NCI-H82 treated with DMSO at 0.1 percent for 48 hours (cell line): ENCODE measurements around the gene HNRNPL.
"Not testable (repeated sequence)": the region's sequence is repeated elsewhere in the genome, so short reads cannot be mapped to it uniquely, and the experiment has no call there.

Source experiments
- DNase-seq: peaks from one replicate; lab custom pipeline; 2025; ENCODE audit not compliant: unreplicated experiment; lab: John Stamatoyannopoulos, UW

HNRNPL gene

GRCh38 chr19:38849860-38850435 is at the start of gene HNRNPL:
Gene HNRNPL, minus strand, starts transcription at chr19:38849986. Its CDS starts 20 bp downstream, at chr19:38849966.
- peak; percentile 100 for DNase-seq

DNA sequence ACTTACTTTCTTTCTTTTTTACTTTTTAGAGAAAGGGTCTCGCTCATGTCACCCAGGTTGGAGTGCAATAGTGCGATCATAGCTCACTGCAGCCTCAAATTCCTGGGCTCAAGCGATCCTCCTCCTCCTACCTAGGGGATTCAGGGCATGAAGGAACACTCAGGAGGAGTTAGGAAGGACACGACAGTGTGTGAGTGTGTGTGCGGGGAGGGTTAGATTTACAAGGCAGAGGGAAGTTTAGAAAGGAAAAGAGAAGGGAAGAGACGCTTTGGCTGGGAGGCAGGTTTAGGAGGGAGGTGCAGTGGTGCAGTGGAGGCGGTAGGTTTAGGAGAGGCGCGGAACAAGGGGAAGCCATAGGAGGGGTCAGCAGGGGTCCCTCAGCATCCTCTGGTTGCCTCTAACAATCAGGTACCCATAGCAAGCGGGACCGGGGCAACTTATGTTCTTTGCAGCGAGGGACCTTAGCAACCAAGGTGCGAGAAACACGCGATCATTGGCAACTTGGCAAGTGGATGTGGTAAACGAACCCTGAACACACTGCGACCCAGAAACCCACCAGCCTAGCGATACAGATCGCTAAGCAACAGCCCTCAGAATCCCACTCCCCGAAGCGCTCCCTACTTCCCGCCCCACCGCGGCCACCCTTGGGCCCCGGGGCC is 49.1 kb upstream of the HNRNPL start:
- no peak for DNase-seq

GRCh38 chr19:38894968-38895367 is 45.2 kb upstream of the HNRNPL start:
- DNase-seq = no peak

DNA sequence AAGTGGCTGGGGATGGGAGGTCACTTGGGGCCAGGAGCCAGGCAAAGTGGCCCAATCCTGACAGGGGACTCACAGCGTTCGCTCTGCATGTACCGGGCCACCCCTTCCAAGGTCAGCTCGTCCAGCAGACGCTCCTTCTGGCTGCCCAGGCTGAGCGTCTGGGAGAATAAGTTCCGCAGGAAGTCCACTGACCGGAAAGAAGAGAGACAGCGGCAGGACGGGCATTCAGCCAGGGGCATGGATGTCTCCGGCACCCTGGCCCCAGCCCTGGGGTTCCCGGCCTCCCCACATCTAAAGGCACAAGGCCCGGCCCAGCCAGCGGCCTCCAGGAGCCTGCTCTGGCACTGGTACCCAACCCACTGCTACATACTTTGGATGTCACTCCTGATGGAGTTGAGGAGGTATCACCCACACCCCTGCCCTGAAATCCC is 43.6 kb upstream of the HNRNPL start:
- DNase-seq = no peak

GRCh38 chr19:38892841-38893240 is 43.1 kb upstream of the HNRNPL start:
- no peak for DNase-seq

DNA sequence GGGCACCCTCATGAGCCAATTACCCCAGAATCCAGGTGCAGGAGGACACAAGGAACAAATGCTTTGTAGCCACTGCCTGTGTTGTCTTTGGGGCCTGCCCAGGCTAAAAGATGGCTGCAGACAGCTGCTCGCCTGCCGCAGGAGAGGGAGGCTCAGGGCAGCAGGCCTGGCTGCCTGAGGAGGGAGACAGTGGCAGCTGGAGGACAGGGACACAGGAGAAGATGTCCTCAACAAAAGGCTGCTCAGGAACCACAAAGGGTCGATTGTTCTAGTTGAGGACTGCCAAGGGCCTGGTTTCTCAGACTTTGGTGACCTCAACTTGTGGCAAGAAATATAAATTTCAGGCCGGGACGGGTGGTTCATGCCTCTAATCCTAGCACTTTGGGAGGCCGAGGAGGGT is 42.0 kb upstream of the HNRNPL start:
- no peak for DNase-seq

- DNase-seq = no peak
Measured at GRCh38 chr19:38890686-38891085, 40.9 kb upstream of the HNRNPL start.

DNA sequence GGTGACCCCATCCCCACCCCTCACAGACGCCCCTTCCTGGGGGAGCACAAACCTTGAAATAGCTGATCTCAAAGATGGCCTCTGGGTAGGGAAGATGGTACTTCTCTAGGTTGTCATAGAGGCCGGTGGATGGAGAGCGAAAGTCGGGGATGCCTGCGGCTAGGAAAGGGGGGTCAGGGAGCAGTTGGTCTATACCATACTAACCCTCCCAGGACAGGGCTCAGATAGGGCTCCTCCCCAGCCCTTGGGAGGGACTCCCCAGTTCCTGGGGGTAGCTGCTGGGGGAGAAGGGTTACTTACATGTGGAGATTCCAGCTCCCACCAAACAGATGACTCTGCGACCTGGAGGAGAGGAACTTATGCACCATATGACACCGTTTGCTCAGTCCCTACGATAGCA is 40.0 kb upstream of the HNRNPL start:
- DNase-seq = no peak

GRCh38 chr19:38888876-38889275 is 39.1 kb upstream of the HNRNPL start:
- no peak for DNase-seq

DNA sequence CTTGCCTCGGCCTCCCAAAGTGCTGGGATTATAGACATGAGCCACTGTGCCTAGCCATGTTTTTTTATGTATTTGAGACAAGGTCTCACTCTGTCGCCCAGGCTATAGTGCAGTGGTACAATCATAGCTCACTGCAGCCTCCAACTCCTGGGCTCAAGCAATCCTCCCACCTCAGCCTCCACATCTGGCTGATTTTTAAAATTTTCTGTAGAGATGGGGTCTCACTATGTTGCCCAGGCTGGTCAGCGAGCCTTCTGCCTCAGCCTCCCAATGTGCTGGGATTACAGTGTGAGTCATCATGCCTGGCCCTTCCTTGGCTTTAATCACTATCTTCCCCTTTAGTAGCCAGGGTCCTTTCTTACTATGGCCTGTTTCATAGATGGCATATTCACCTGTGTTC is 34.9 kb upstream of the HNRNPL start:
- not testable (repeated sequence) for DNase-seq

DNA sequence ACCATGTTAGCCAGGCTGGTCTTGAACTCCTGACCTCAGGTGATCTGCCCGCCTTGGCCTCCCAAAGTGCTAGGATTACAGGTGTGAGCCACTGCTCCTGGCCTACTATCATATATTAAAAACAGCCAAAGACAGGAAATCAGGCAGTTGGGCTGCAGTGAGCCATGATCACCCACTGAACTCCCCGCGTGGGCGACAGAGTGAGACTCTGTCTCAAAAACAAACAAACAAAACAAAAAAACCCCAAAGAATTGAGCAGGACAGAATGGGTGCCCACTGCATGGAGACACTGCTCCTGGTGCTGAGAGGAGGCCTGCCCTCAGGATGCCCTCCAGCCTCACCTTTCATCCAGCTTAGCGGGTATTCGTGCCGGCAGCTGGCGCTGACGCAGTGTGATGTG is 33.5 kb upstream of the HNRNPL start:
- no peak for DNase-seq

- no peak for DNase-seq
Measured at GRCh38 chr19:38880882-38881609, 31.3 kb upstream of the HNRNPL start.

DNA sequence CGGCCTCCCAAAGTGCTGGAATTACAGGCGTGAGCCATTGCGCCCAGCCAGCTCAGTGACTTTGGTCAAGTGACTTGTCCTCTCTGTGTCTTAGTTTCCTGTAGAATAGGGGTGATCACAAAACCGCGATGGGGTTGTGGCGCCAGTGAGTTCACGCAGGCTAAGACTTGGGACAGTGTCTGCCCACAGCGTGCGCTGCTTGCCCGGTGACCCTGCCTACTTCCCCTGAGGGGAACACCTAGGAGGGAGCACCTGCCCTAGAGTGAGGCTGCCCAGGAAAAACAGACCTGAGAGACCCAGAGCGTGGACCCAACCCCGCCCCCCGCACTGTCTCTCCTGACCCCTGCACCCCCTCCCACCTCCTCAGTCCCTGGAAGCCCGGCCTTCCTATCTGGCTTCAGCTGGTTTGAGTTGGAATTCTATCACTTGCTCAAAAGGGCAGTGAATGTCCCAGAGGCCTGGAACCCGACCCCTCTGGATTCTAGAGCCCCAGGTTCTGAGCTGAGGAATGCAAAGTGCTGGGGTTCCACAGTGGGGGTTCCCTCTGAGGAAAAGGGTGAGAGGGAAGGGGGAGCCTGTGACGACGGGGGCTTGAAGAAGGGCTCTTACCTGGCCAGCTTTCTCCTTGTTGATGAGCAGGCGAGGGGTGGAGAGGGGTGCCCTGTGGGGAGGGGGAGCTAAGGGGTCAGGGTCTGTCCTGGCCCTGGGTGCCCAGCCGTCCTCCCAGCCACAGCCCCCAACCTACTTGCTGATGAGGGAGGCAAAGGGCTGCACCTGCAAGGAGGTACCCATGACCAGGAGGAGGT is 30.5 kb upstream of the HNRNPL start:
- DNase-seq = no peak

- DNase-seq = no peak
Measured at GRCh38 chr19:38879400-38879751, 29.6 kb upstream of the HNRNPL start.

GRCh38 chr19:38878575-38879399 is 29.0 kb upstream of the HNRNPL start:
- no peak for DNase-seq

GRCh38 chr19:38877781-38878574 is 28.2 kb upstream of the HNRNPL start, which contains the start of gene RINL:
Gene RINL, minus strand, starts transcription at chr19:38878275. Its CDS starts 1,533 bp downstream, at chr19:38876742.
- no peak for DNase-seq

DNA sequence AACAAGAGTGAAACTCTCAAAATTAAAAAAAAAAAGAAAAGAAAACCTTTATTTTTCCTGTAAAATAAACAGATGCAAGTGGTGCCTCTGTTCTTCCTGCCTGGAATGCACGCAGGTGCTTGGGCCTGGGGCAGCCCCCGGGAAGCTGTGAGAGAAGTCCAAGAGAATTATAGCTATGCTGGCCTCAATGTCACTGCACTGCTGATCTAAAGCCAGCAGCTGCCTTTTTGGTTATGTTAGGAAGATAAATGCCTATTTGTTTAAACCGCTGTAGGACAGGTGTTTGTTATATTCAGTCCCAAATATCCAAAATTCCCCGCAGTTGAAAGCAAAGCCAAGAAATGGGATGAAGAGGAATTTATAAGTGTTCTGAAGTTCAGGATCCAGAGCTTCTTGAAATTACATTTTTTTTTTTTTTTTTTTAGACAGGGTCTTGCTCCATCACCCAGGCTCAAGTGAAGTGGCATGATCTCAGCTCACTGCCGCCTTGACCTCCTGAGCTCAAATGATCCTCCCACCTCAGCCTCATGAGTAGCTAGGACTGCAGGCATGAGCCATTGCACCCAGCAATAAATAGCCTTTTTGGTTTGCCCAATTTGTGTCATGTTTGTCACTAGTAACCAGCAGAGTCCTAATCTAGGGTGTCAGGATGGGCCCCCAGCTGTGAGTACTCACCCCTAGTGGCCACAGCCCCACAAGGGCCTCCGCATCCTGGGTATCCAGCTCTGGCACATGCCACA is 26.0 kb upstream of the HNRNPL start:
- DNase-seq = no peak

- not testable (repeated sequence) for DNase-seq
Measured at GRCh38 chr19:38873400-38873799, 23.6 kb upstream of the HNRNPL start.

DNA sequence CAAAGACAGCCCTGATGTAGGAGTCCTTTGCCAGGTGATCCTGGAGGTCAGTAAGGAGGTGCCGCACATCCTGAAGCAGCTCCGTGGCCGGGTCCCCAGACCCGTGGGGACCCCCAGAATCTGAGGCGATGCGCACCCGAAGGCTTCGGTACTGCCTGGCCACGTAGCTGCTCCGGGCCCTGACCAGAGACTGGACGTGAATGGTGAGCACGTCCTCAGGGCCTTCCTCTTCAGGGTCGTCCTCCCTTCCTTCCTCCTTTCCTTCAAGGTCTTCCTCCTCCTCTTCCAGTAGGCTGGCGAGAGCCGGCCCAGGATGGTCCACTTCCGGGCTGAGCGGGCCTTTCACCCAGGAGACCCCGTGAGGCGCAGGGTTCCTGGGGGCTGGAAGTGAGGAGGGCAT is 20.8 kb upstream of the HNRNPL start:
- no peak for DNase-seq
